Measurements from ENCODE around the gene DPY19L3. TPM values are rescaled to one million over a fixed set of nuclear protein-coding genes. Genes with fewer than 3 reads are reported as not detected.
"Not testable (repeated sequence)": the region's sequence is repeated elsewhere in the genome, so short reads cannot be mapped to it uniquely, and the experiment has no call there.

The DPY19L3 gene
- total and polyA plus RNA-seq, 2 donors (not counting 1 experiment from before 2014, with no cell fraction given): 14.0 to 40.0 TPM

DNA sequence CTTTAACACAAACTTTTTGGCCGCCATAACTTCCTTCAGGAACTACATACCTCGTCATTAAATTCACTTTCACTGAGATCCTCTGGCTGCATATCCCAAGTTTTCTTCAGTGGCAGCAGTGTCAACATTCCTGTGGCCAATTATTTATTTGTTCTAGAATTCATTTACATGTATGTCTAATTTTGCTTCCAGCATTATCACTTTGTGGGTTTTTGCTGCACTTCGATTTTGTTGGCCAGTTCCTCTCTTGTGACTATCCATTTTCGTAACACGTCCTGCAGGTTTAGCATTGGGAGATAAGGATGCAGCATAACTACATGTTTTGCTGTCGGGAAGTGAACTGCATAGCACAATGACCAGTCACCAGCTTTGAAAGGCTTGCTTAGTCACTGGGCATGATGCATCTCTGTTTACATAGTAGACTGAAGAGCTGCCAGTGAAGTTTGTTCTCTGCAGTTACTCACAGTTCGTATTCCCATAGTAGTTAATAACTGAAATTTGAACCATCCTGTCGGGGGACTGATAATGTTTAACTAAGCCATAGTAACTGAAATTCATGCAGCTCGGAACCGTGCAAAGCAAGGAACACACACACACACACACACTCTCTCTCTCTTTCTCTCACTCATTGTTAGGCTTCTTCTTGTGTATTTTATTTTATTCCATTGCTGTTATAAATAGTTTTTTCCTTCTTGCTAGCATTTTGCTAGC, 31.8 kb upstream of the DPY19L3 start:
- no peak overlapping the region for H3K9ac ChIP-seq (ENCODE audit: low read length)
- ATAC-seq (ENCODE audit: low read depth) (no peak), DNase-seq (no peak)
- H4K20me1 ChIP-seq (ENCODE audit: control insufficient read depth, insufficient read depth, low read length, poor library complexity, severe bottlenecking): peaks cover 28% of the 10 kb centered on the region
- POLR2A ChIA-PET: no interaction called here
- Mint-ChIP-seq H3K27me3 (no peaks in the 10 kb centered on the region), H3K27ac (no peak overlapping the region), H3K9me3 (ENCODE audit: insufficient read depth) (no peaks in the 10 kb centered on the region), H3K4me3 (no peak overlapping the region), H3K4me1 (peaks cover 6% of the 10 kb centered on the region)
- H3K36me3 ChIP-seq (replicated peaks in 1 of 2; ENCODE audit: control extremely low read depth in 1 of 2, control insufficient read depth in 1 of 2, extremely low read depth in 1 of 2, insufficient read depth in 2 of 2, low read length in 1 of 2): peaks cover 4 to 64% of the 10 kb centered on the region in 2 experiments
- H2AFZ ChIP-seq (ENCODE audit: insufficient read depth, low read depth, low read length, poor library complexity, severe bottlenecking): no peak overlapping the region
- no peak overlapping the region for H3K4me3 ChIP-seq (ENCODE audit: control extremely low read depth in 1 of 5, extremely low read depth in 1 of 5, insufficient read depth in 1 of 5, low read depth in 2 of 5, low read length in 4 of 5)
- H3K79me2 ChIP-seq (ENCODE audit: control insufficient read depth, insufficient read depth, low read length): peaks cover 13% of the 10 kb centered on the region
- no peaks in the 10 kb centered on the region for H3K4me1 ChIP-seq (ENCODE audit: control insufficient read depth in 2 of 2, insufficient read depth in 2 of 2, low read length in 2 of 2)
- 95% methylated on average over 7 of the region's 10 CpGs for WGBS (ENCODE audit: insufficient coverage)
- intact Hi-C loops (cut with micrococcal nuclease): no loop called here
- CTCF ChIA-PET: interaction anchor here (1.5 kb wide), 1 partner anchor 36 kb away, joined by 3 read pairs; no protein-coding TSS in a partner anchor
- no peak overlapping the region for H3K27ac ChIP-seq (ENCODE audit: low read length in 2 of 2)
- TF ChIP-seq CTCF (IDR thresholded peaks at IDR 0.05): no peak
- TF ChIP-seq EZH2 (IDR thresholded peaks at IDR 0.05; ENCODE audit: borderline replicate concordance, insufficient read depth, low read depth, low read length, poor library complexity, severe bottlenecking): no peak
- peaks cover 0 to 8% (median 4%) of the 10 kb centered on the region in 3 donors for H3K9me3 ChIP-seq (ENCODE audit: control extremely low read depth in 1 of 3, control insufficient read depth in 2 of 3, insufficient read depth in 1 of 3, low read length in 2 of 3)
- no peaks in the 10 kb centered on the region for H3K27me3 ChIP-seq (replicated peaks in 1 of 4; ENCODE audit: control extremely low read depth in 1 of 4, control insufficient read depth in 3 of 4, insufficient read depth in 4 of 4, low read length in 3 of 4)
- H3K4me2 ChIP-seq (replicated peaks; ENCODE audit: low read depth, low read length, poor library complexity, severe bottlenecking): no peak overlapping the region

GRCh38 chr19:32374362-32374761, 31.2 kb upstream of the DPY19L3 start:
- H3K27me3 Mint-ChIP-seq; intact Hi-C loops (cut with micrococcal nuclease); H2AFZ ChIP-seq (ENCODE audit: insufficient read depth, low read depth, low read length, poor library complexity, severe bottlenecking); H3K27me3 ChIP-seq (replicated peaks in 1 of 4; ENCODE audit: control extremely low read depth in 1 of 4, control insufficient read depth in 3 of 4, insufficient read depth in 4 of 4, low read length in 3 of 4); POLR2A ChIA-PET; ATAC-seq (ENCODE audit: low read depth); H3K9me3 Mint-ChIP-seq (ENCODE audit: insufficient read depth); H3K27ac Mint-ChIP-seq; H3K27ac ChIP-seq (ENCODE audit: low read length in 2 of 2); H3K9me3 ChIP-seq (ENCODE audit: control extremely low read depth in 1 of 3, control insufficient read depth in 2 of 3, insufficient read depth in 1 of 3, low read length in 2 of 3); H3K4me2 ChIP-seq (replicated peaks; ENCODE audit: low read depth, low read length, poor library complexity, severe bottlenecking); H3K4me1 Mint-ChIP-seq; H3K9ac ChIP-seq (ENCODE audit: low read length); H3K79me2 ChIP-seq (ENCODE audit: control insufficient read depth, insufficient read depth, low read length); H3K4me3 Mint-ChIP-seq; DNase-seq; H3K4me1 ChIP-seq (ENCODE audit: control insufficient read depth in 2 of 2, insufficient read depth in 2 of 2, low read length in 2 of 2); H3K4me3 ChIP-seq (ENCODE audit: control extremely low read depth in 1 of 5, extremely low read depth in 1 of 5, insufficient read depth in 1 of 5, low read depth in 2 of 5, low read length in 4 of 5): not testable (repeated sequence)
- H4K20me1 ChIP-seq (ENCODE audit: control insufficient read depth, insufficient read depth, low read length, poor library complexity, severe bottlenecking): peaks cover 22% of the 10 kb centered on the region
- H3K36me3 ChIP-seq (replicated peaks in 1 of 2; ENCODE audit: control extremely low read depth in 1 of 2, control insufficient read depth in 1 of 2, extremely low read depth in 1 of 2, insufficient read depth in 2 of 2, low read length in 1 of 2): peaks cover 2 to 66% of the 10 kb centered on the region in 2 experiments
- CTCF ChIA-PET: interaction anchor here (1.5 to 2.1 kb wide), 2 partner anchors 34 to 37 kb away, joined by 3 to 7 read pairs; no protein-coding TSS in a partner anchor
- WGBS (ENCODE audit: insufficient coverage): 100% methylated on average over 2 of the region's 3 CpGs

GRCh38 chr19:32377088-32377487, 28.5 kb upstream of the DPY19L3 start:
- H3K27me3 ChIP-seq (replicated peaks in 1 of 4; ENCODE audit: control extremely low read depth in 1 of 4, control insufficient read depth in 3 of 4, insufficient read depth in 4 of 4, low read length in 3 of 4); H3K27ac Mint-ChIP-seq; H4K20me1 ChIP-seq (ENCODE audit: control insufficient read depth, insufficient read depth, low read length, poor library complexity, severe bottlenecking); H3K9me3 ChIP-seq (ENCODE audit: control extremely low read depth in 1 of 3, control insufficient read depth in 2 of 3, insufficient read depth in 1 of 3, low read length in 2 of 3); H3K4me1 ChIP-seq (ENCODE audit: control insufficient read depth in 2 of 2, insufficient read depth in 2 of 2, low read length in 2 of 2); H3K27me3 Mint-ChIP-seq; POLR2A ChIA-PET; H3K4me3 ChIP-seq (ENCODE audit: control extremely low read depth in 1 of 5, extremely low read depth in 1 of 5, insufficient read depth in 1 of 5, low read depth in 2 of 5, low read length in 4 of 5); H3K4me1 Mint-ChIP-seq; H3K79me2 ChIP-seq (ENCODE audit: control insufficient read depth, insufficient read depth, low read length); H2AFZ ChIP-seq (ENCODE audit: insufficient read depth, low read depth, low read length, poor library complexity, severe bottlenecking); DNase-seq; H3K9me3 Mint-ChIP-seq (ENCODE audit: insufficient read depth); ATAC-seq (ENCODE audit: low read depth); H3K4me2 ChIP-seq (replicated peaks; ENCODE audit: low read depth, low read length, poor library complexity, severe bottlenecking); intact Hi-C loops (cut with micrococcal nuclease); H3K9ac ChIP-seq (ENCODE audit: low read length); CTCF ChIA-PET; H3K27ac ChIP-seq (ENCODE audit: low read length in 2 of 2); H3K4me3 Mint-ChIP-seq: not testable (repeated sequence)
- peaks cover 2 to 57% of the 10 kb centered on the region in 2 experiments for H3K36me3 ChIP-seq (replicated peaks in 1 of 2; ENCODE audit: control extremely low read depth in 1 of 2, control insufficient read depth in 1 of 2, extremely low read depth in 1 of 2, insufficient read depth in 2 of 2, low read length in 1 of 2)
- WGBS (ENCODE audit: insufficient coverage): 100% methylated on average over 6 of the region's 9 CpGs

All from B cell (primary cell).